Caki2 (cell line): ENCODE data around the gene DNAH8. TPM values are rescaled to one million over a fixed set of nuclear protein-coding genes. Genes with fewer than 3 reads are reported as not detected.
"Not testable (repeated sequence)": the region's sequence is repeated elsewhere in the genome, so short reads cannot be mapped to it uniquely, and the experiment has no call there.

Source experiments
- DNase-seq: peaks from one replicate; pipeline ENCODE4 v3.0.0-alpha.2; 2015; ENCODE audit warnings: low read depth
- in situ Hi-C: cut with HindIII; loops from 2 replicates; pipeline ENCODE4 v1.10.0; 2016; ENCODE audit warnings: low sequenced_read_pairs, low pct_unique_long_range_greater_than_20kb, mixed read lengths
- total RNA-seq: library from RNA; depleted of rRNA; stranded (reverse); fragments of >200 nt; shearing (Covaris generic); gene quantifications from 2 replicates; pipeline ENCODE4 v1.2.3, GENCODE V29; 2014; ENCODE audit warnings: low replicate concordance

The DNAH8 gene
- total RNA-seq, 1 experiment from 2014 or later: not detected

GRCh38 chr6:38856492-38856891 is 141.4 kb downstream of the DNAH8 start:
- in situ Hi-C loops: no loop called here
- DNase-seq: no peak

DNA sequence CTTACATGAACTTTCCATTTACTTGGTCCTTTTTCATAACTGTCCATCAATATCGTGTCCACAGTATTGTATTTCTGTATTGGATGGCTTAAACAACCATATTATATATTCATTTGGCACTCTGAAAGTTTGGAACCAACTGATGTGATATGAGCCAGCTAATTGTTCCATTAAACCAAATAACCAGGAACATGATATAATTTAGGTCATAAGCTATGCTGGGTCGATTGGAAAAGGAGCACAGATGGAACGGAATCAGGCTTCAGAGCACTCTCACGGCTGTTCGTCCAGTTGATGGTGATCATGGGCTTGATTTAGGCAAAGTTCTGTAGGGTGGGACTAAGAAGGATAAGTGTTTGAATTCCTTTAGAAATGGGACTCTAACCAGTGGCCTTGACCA is 142.7 kb downstream of the DNAH8 start:
- no peak for DNase-seq
- in situ Hi-C loops: no loop called here

DNA sequence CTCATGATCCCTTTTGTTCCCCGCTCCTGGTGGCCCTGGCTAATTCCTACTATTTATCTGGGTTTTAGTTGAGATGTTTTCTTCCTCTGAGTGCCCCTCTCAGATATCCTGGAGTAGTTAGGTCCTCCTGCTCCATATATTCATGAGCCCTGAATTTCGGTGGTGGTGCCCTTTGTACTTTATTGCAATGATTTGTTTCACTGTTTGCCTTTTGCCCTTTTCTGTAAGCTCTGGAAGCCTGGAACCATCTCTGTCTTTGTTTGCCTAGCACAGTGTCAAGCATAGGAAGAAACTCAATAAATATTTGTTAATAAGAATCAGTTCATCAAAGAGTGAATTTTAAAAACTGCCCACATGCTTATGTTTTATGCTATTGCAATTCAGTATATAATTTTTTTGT is 144.9 kb downstream of the DNAH8 start:
- in situ Hi-C loops: no loop called here
- no peak for DNase-seq

GRCh38 chr6:38861926-38862401 is 146.9 kb downstream of the DNAH8 start:
- in situ Hi-C loops: no loop called here
- peak; percentile 19 for DNase-seq

DNA sequence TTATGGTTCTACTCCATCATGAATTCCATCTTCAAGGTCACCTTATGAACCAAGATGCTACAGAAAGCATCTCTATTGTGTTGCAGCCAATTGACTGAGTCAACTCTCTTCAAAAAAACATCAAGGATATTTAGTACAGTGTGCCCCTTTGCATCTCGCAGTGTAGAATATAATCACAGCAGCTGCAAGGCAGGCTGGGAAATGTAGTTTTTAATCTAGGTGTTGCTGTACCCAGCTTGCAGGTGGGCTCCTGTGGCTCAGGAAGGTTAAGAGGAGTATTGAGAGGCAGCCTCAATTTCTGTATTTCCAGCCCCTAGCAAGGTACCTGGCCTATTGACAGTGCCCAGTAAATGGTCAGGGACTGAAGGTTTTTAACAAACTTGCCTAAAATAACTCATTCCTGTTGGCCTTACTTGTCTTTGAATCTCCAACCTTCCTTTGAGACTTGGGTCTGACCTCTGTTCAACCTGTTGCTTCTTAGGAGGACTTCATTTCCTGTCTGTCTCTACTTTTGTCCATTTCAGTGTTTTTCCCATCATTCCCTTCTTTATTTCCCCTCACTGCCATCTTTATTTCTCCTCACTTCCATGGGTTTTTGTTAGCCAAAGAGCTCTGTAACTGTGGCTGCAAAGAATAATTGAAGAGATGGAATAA is 150.5 kb downstream of the DNAH8 start:
- no peak for DNase-seq
- in situ Hi-C loops: no loop called here

DNA sequence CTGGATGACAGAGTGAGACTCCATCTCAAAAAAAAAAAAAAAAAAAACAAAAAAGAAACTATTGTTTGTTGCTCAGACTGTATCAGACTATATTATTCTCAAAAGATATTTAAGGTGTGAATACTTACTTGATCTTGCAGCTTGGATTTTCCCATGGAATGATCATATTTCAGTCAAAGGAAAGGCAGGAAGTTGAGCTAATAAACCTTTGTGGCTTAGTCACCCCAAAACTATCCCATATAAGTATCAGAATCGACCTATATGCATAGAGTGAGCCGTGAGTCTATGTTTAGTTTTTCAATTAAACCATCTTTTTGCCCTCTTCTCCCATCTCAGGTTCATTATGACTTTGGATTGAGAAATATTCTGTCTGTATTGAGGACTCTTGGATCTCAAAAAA is 152.6 kb downstream of the DNAH8 start:
- DNase-seq: no peak
- in situ Hi-C loops: no loop called here

GRCh38 chr6:38871741-38872568 is 156.8 kb downstream of the DNAH8 start:
- in situ Hi-C loops: no loop called here
- DNase-seq: peak; percentile 22

GRCh38 chr6:38873001-38873400 is 157.9 kb downstream of the DNAH8 start:
- DNase-seq: no peak
- in situ Hi-C loops: no loop called here

DNA sequence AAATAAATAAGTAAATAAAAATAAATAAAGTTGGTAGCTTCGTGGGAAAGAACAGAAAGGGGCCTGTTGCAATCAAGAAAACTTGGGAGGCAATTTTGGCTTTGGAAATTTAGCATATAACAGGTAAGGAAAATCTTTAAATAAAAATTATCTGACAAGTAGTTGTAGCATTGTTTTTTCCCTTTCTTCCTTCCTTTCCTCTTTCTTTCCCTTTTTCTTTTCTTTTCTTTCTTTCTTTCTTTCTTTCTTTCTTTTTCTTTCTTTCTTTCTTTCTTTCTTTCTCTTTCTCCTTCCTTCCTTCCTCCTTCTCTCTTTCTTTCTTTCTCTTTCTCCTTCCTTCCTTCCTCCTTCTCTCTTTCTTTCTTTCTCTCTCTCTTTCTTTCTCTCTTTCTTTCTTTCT is 158.7 kb downstream of the DNAH8 start:
- DNase-seq, in situ Hi-C loops: not testable (repeated sequence)

DNA sequence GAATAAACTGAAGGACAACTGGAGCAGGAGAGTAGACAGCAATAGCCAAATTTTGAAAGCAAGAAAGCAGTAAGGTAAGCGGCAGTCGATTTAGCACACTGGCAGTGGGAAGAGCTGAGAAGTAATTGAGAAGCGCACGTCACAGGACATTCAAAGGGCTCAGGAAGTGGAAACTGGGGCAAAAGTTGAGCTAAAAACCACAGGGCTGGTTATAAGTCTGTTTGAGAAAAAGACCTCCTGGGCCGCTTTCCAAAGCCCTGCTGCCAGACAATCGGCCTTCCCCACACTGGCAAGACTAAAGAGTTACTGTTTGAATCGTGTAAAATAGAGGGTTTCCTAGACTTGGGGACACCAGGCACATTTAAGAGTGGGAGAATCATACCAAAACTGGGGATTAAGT is 161.4 kb downstream of the DNAH8 start:
- no peak for DNase-seq
- in situ Hi-C loops: no loop called here

DNA sequence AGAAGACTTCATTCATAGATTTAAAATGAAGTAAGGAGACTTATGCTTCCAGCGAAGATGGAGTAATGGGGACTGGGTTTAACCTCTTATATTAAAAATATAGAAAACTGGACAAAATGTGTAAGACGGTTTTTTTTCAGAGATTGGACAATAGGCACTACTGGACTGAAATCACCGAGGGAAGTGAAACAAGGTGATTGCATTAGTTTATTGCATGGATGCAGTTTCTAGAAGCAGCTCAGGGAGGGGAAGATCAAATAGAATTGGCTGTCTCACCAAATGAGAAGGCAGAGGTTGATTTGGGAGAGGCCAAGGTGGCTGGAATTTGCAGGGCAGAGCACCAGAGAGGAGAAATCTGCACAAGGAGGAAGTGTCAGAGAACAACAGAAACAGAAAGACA is 162.6 kb downstream of the DNAH8 start:
- DNase-seq: no peak
- in situ Hi-C loops: no loop called here

GRCh38 chr6:38882157-38882556 is 167.0 kb downstream of the DNAH8 start:
- no peak for DNase-seq
- in situ Hi-C loops: no loop called here

- in situ Hi-C loops: no loop called here
- DNase-seq: no peak
These were observed 182.4 kb downstream of the DNAH8 start for GRCh38 chr6:38897507-38897906.

- DNase-seq: no peak
- in situ Hi-C loops: no loop called here
These were observed 186.9 kb downstream of the DNAH8 start for GRCh38 chr6:38901802-38902522.

- in situ Hi-C loops: no loop called here
- DNase-seq: no peak
These were observed 191.5 kb downstream of the DNAH8 start for GRCh38 chr6:38906582-38906981.

DNA sequence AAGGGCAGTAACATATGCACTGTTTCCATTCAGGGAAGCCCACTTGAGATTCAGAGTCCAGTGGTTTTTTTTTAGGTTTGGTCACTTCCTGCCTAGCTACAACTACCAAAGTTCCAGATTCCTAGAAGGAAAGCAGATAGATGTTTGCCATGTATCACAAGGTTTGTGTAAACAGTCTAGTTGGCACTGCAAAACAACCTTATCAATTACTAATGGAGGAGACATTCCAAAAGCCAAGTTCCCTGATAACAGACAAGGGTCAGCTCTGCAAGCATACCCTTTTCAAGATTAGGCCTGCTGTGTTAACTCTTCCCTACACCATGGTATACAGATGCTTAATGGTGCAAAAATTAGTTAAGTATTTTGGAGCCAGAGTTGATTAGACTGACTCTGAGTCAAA is 192.2 kb downstream of the DNAH8 start:
- in situ Hi-C loops: no loop called here
- DNase-seq: no peak

GRCh38 chr6:38909015-38909730 is 194.1 kb downstream of the DNAH8 start:
- in situ Hi-C loops: no loop called here
- DNase-seq: no peak

GRCh38 chr6:38910207-38910606 is 195.1 kb downstream of the DNAH8 start:
- DNase-seq: no peak
- in situ Hi-C loops: no loop called here
